22Rv1 (cell line): ENCODE results near the gene RNF130.

Experiments
- ZFX ChIP-seq: fragments of 450-650 bp; IDR thresholded peaks from 2 replicates; pipeline ENCODE4 v1.6.1; 2017; ENCODE audit warnings: antibody characterized with exemption, borderline replicate concordance
- TF ChIP-seq, protein P1 (sequence below): fragments of 450-650 bp; IDR thresholded peaks from 2 replicates; pipeline ENCODE4 v1.5.1; 2017; ENCODE audit warnings: mild to moderate bottlenecking

DNA sequence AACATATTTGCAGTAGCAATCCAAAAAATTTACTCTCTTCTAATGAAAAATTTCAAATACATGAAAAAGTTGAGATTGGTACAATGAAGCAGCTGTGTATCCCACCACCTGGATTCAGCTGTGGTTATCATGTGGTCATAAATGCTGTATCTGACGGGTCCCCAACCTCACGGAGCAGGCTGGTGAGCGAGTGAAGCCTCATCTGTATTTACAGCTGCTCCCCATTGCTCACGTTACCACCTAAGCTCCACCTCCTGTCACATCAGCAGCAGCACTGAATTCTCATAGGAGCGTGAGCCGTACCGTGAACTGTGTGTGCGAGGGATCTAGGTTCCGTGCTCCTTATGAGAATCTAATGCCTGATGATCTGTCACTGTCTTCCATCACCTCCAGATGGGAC lies 6.8 kb upstream of the RNF130 start:
- TF ChIP-seq, protein P1, sequence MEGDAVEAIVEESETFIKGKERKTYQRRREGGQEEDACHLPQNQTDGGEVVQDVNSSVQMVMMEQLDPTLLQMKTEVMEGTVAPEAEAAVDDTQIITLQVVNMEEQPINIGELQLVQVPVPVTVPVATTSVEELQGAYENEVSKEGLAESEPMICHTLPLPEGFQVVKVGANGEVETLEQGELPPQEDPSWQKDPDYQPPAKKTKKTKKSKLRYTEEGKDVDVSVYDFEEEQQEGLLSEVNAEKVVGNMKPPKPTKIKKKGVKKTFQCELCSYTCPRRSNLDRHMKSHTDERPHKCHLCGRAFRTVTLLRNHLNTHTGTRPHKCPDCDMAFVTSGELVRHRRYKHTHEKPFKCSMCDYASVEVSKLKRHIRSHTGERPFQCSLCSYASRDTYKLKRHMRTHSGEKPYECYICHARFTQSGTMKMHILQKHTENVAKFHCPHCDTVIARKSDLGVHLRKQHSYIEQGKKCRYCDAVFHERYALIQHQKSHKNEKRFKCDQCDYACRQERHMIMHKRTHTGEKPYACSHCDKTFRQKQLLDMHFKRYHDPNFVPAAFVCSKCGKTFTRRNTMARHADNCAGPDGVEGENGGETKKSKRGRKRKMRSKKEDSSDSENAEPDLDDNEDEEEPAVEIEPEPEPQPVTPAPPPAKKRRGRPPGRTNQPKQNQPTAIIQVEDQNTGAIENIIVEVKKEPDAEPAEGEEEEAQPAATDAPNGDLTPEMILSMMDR, result no peak
- no peak for TF ChIP-seq ZFX
